Esophagus muscularis mucosa (tissue), 4 donors: Measurements from ENCODE around the gene PIK3CB. TPM values are rescaled to one million over a fixed set of nuclear protein-coding genes. Genes with fewer than 3 reads are reported as not detected.

Source experiments
- DNase-seq: peaks from one replicate; pipeline ENCODE4 v3.0.0-alpha.2; 2017; ENCODE audit errors: extremely low spot score
- H3K27ac ChIP-seq, 4 donors: fragments of 200-600 bp; sonication (generic); replicated peaks in 1 of 4; 1 replicate in 3 of 4; 2 replicates in 1 of 4; pipeline ENCODE4 v1.5.1; 2016 to 2019; ENCODE audit warnings: mild to moderate bottlenecking in 1 of 4
- H3K27me3 ChIP-seq, 4 donors: fragments of 200-600 bp; sonication (generic); one replicate each; pipeline versions ENCODE4 v1.5.1 to v1.6.0; 2016 to 2019
- H3K36me3 ChIP-seq, 4 donors: fragments of 200-600 bp; sonication (generic); one replicate each; pipeline ENCODE4 v1.5.1; 2016 to 2019
- H3K4me1 ChIP-seq, 4 donors: fragments of 200-600 bp; sonication (generic); one replicate each; pipeline ENCODE4 v1.5.1; 2016 to 2019
- H3K4me3 ChIP-seq, 4 donors: fragments of 200-600 bp; sonication (generic); 1 replicate in 2 of 4; 2 replicates in 2 of 4; pipeline ENCODE4 v1.5.1; 2016 to 2019; ENCODE audit warnings: mild to moderate bottlenecking in 4 of 4, moderate library complexity in 1 of 4
- H3K9me3 ChIP-seq, 4 donors: fragments of 200-600 bp; sonication (generic); 1 replicate in 3 of 4; 2 replicates in 1 of 4; pipeline ENCODE4 v1.5.1; 2016 to 2019
- CTCF ChIP-seq, 3 experiments: fragments of 200-600 bp in 2 of 3; fragments of 450-650 bp in 1 of 3; sonication (generic) in 2 of 3; IDR thresholded peaks; one replicate each; pipeline ENCODE4 v1.5.1; 2017 to 2019; ENCODE audit warnings: antibody characterized with exemption in 3 of 3, mild to moderate bottlenecking in 2 of 3, moderate library complexity in 1 of 3
- EP300 ChIP-seq: sonication (generic); formaldehyde crosslinking; IDR thresholded peaks from one replicate; pipeline ENCODE4 v1.6.1; 2017; ENCODE audit warnings: antibody characterized with exemption
- POLR2A ChIP-seq: fragments of 450-650 bp; IDR thresholded peaks from one replicate; pipeline ENCODE4 v1.6.1; 2017; ENCODE audit warnings: antibody characterized with exemption, moderate library complexity, mild to moderate bottlenecking, low read depth
- POLR2AphosphoS5 ChIP-seq, 2 donors: sonication (generic); formaldehyde crosslinking; IDR thresholded peaks; one replicate each; pipeline ENCODE4 v1.6.1; 2017; ENCODE audit warnings: antibody characterized with exemption in 2 of 2
- WGBS: methylation state at CpG from one replicate; pipeline ENCODE4 v1.1.5; 2018; 5-methylcytosine and 5-hydroxymethylcytosine counted together
- intact Hi-C: fragments of 100-400 bp; cut with DNase I; formaldehyde crosslinking; loops from one replicate; pipeline ENCODE4 v1.15.1; 2023
- total RNA-seq, 4 donors: library from RNA; depleted of rRNA; stranded (reverse); fragments of >200 nt; gene quantifications; one replicate each; pipeline versions ENCODE4 v1.1.0 to v1.2.1, GENCODE V29; 2016

The PIK3CB gene
- total RNA-seq, 4 donors from 2014 or later: 32.1 to 42.7 (median 36.6) TPM

DNA sequence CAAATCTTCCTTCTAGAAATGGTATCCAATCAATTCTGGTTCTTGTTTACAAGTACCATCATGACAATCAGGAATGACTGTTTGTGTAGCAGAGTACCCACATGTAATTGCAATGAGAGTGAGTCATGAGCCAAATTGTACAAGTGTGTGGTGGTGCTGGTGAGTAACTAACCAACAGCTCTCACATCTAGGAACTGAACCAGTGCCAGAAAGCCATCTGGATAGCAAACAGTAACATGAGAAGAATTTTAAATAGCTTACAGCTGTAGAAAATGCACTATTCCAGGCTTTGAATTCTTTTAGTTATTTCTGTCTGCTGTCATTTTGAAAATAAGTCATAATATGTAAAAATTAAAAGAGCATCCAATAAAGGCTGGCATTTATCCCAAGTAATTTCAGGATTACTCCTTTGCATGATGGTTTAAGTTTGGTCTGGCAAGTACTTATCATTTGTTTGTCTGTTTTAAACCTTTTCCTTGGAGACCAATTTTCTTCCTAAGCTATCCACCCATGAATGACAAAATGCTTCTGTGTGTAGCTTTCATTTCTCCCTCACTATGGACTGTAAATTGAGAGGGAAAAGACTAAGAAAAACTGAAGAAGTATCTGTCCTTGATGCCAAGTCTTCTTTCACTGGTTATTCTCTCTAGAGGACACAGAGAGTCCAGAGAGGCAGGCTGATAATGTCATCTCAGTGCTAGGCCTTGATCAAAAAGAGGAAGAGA lies 60.0 kb downstream of the PIK3CB start:
- Histone ChIP-seq H3K27me3 (no peaks in the 10 kb centered on the region), H3K36me3 (peaks cover 0 to 3% (median 0%) of the 10 kb centered on the region in 4 donors), H3K4me3 (no peak overlapping the region), H3K27ac (peak overlapping the region; percentile 53 to 64 (median 60)), H3K9me3 (no peaks in the 10 kb centered on the region), H3K4me1 (peaks cover 21 to 30% (median 27%) of the 10 kb centered on the region in 4 donors)
- TF ChIP-seq POLR2AphosphoS5 (IDR thresholded peaks at IDR 0.05): peak in 1 of 2 donors; percentile 68
- TF ChIP-seq CTCF (IDR thresholded peaks at IDR 0.05): no peak
- intact Hi-C loops: loop anchor here (10.0 kb wide), 2 partner anchors 60 to 140 kb away; partner anchors contain the start of gene PIK3CB
- DNase-seq: no peak

- Histone ChIP-seq H3K4me1 (peaks cover 21 to 30% (median 27%) of the 10 kb centered on the region in 4 donors), H3K4me3 (no peak overlapping the region), H3K27me3 (no peaks in the 10 kb centered on the region), H3K36me3 (peaks cover 0 to 14% (median 5%) of the 10 kb centered on the region in 4 donors), H3K9me3 (peaks cover 0 to 12% (median 3%) of the 10 kb centered on the region in 4 donors), H3K27ac (no peak overlapping the region)
- no peak for DNase-seq
- intact Hi-C loops: loop anchor here (10.0 kb wide), 2 partner anchors 63 to 143 kb away; partner anchors contain the start of gene PIK3CB
- WGBS: 100% methylated on average over 2 of the region's 2 CpGs
- TF ChIP-seq EP300 (no peak), POLR2AphosphoS5 (IDR thresholded peaks at IDR 0.05) (no peak), POLR2A (no peak), CTCF (IDR thresholded peaks at IDR 0.05) (no peak)
Observed at GRCh38 chr3:138771585-138771984, 63.1 kb downstream of the PIK3CB start.

DNA sequence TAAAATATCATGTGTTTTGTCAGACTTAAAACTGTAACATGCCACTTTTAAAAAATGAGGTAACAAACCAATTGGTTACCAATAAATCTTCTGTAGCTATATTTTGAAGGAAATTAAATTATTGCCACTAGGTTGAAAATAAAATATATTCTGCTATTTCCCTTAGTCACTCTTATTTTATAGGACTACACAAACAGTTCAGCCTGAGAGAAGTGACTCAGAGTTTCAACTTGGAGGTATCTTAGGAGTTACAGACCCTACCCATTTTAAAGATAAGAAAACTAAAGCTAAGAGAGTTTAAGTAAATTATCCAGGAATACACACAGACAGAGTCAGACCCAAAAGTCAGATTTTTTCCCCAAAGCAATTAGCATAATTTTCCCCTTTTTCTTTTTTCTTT lies 65.1 kb downstream of the PIK3CB start:
- H3K4me1 ChIP-seq: peaks cover 7 to 13% (median 11%) of the 10 kb centered on the region in 4 donors
- peaks cover 0 to 12% (median 3%) of the 10 kb centered on the region in 4 donors for H3K9me3 ChIP-seq
- H3K4me3 ChIP-seq: no peak overlapping the region
- TF ChIP-seq CTCF (IDR thresholded peaks at IDR 0.05): no peak
- TF ChIP-seq EP300: no peak
- TF ChIP-seq POLR2AphosphoS5 (IDR thresholded peaks at IDR 0.05): no peak
- no peak for TF ChIP-seq POLR2A
- no peak overlapping the region for H3K27ac ChIP-seq
- H3K27me3 ChIP-seq: no peaks in the 10 kb centered on the region
- DNase-seq: no peak
- H3K36me3 ChIP-seq: peaks cover 0 to 14% (median 5%) of the 10 kb centered on the region in 4 donors
- intact Hi-C loops: loop anchor here (10.0 kb wide), 2 partner anchors 65 to 145 kb away; partner anchors contain the start of gene PIK3CB

DNA sequence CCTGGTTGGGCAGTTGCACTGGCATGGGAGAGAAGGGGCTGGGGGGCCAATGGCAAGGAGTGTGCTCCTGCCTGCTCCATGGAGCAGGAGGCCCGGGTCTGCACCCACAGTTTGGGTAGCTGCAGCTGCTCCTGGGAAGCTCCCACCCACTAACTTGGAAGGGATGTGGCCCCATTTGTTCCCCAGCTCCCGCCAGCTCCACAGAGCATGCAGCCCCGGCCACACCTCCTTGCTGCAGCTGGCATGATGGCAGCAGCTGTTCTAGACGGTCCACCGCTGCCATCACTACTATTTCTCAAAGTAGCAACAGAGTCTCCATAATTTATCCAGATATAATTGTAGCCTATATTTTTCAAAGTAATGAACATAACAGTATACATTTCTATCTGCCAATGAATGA lies 65.8 kb downstream of the PIK3CB start:
- Histone ChIP-seq H3K27ac (no peak overlapping the region), H3K27me3 (no peaks in the 10 kb centered on the region), H3K4me3 (no peak overlapping the region), H3K36me3 (peaks cover 0 to 14% (median 5%) of the 10 kb centered on the region in 4 donors), H3K9me3 (peaks cover 0 to 12% (median 3%) of the 10 kb centered on the region in 4 donors), H3K4me1 (peaks cover under 1 to 7% (median 4%) of the 10 kb centered on the region in 4 donors)
- no peak for DNase-seq
- TF ChIP-seq POLR2AphosphoS5 (IDR thresholded peaks at IDR 0.05) (no peak), EP300 (no peak), CTCF (IDR thresholded peaks at IDR 0.05) (no peak), POLR2A (no peak)
- intact Hi-C loops: no loop called here
- WGBS: 95% methylated on average over 5 of the region's 5 CpGs
